DND-41 (cell line): Measurements from ENCODE around the gene CARMIL3.

ENCODE experiments used
- ATAC-seq: fragments of 200-7000 bp; cut with Tn5 transposase; 3 replicates; pipeline ENCODE4 v1.9.1; 2021; ENCODE audit warnings: low read depth; ENCODE audit not compliant: insufficient read depth
- DNase-seq: peaks from one replicate; pipeline ENCODE4 v3.0.0-alpha.2; 2020
- H2AFZ ChIP-seq: 2 replicates; pipeline ENCODE4 v1.6.0; 2012; ENCODE audit warnings: low read depth, low read length
- H3K27ac ChIP-seq: 2 replicates; pipeline ENCODE4 v1.5.1; 2012; ENCODE audit warnings: low read length, inconsistent platforms
- H3K27me3 ChIP-seq: fragments of 200-600 bp; sonication (generic); 2 replicates; pipeline ENCODE4 v1.6.0; 2012; ENCODE audit warnings: low read length, mild to moderate bottlenecking, inconsistent platforms; ENCODE audit not compliant: insufficient read depth, poor library complexity
- H3K36me3 ChIP-seq: 2 replicates; pipeline ENCODE4 v1.5.1; 2012; ENCODE audit warnings: low read length, inconsistent platforms; ENCODE audit not compliant: insufficient read depth
- H3K4me1 ChIP-seq: 2 replicates; pipeline ENCODE4 v1.5.1; 2012; ENCODE audit warnings: mild to moderate bottlenecking, low read length; ENCODE audit not compliant: insufficient read depth
- H3K4me2 ChIP-seq: 2 replicates; pipeline ENCODE4 v1.6.0; 2012; ENCODE audit warnings: mild to moderate bottlenecking, moderate library complexity, low read length, inconsistent platforms; ENCODE audit not compliant: insufficient read depth
- H3K4me3 ChIP-seq, 2 experiments: fragments of 200-600 bp in 1 of 2; shearing (Covaris generic) in 1 of 2; 2 replicates each; pipeline ENCODE4 v1.5.1; 2012 to 2016; ENCODE audit warnings: inconsistent platforms in 2 of 2, low read length in 2 of 2, mild to moderate bottlenecking in 2 of 2, low read depth in 1 of 2, moderate library complexity in 1 of 2
- H3K79me2 ChIP-seq: 2 replicates; pipeline ENCODE4 v1.6.0; 2012; ENCODE audit warnings: low read length, inconsistent platforms; ENCODE audit not compliant: insufficient read depth
- H3K9ac ChIP-seq: 2 replicates; pipeline ENCODE4 v1.6.0; 2012; ENCODE audit warnings: low read depth, mild to moderate bottlenecking, inconsistent platforms, low read length, moderate library complexity
- H3K9me3 ChIP-seq: 2 replicates; pipeline ENCODE4 v1.5.1; 2012; ENCODE audit warnings: low read length, moderate library complexity, mild to moderate bottlenecking, inconsistent platforms; ENCODE audit not compliant: insufficient read depth, severe bottlenecking
- H4K20me1 ChIP-seq: 2 replicates; pipeline ENCODE4 v1.6.0; 2012; ENCODE audit warnings: low read length; ENCODE audit not compliant: insufficient read depth
- EZH2 ChIP-seq: IDR thresholded peaks from 3 replicates; pipeline ENCODE4 v1.6.1; 2012; ENCODE audit warnings: borderline replicate concordance, low read depth, mild to moderate bottlenecking, moderate library complexity, low read length, inconsistent platforms; ENCODE audit not compliant: severe bottlenecking
- TF ChIP-seq, protein P1 (sequence below): IDR thresholded peaks from 2 replicates; pipeline ENCODE4 v1.5.1; 2012; ENCODE audit warnings: borderline replicate concordance, low read length, moderate library complexity, mild to moderate bottlenecking; ENCODE audit not compliant: poor library complexity, severe bottlenecking; ENCODE audit errors: extremely low read depth

The CARMIL3 gene

DNA sequence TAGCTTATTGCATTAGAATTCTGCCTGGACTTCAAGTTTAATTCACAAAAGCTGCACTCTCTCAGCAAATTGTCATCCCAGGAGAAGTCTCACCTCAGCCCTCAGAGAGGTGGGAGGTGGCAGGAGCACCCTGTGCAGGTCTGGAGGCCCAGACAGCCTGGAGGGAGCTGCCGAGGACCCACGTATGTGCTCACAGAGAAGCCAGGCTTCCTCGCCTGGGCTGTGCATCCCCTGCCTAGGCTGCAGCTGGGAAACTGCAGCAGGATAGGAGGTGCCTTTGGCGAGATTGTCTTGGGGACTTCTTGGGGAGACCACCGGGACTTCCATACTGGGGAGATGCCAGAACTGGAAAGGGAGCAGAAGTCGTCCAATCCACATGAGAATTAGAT, 28.3 kb downstream of the CARMIL3 start:
- ATAC-seq (no peak), DNase-seq (no peak)
- peaks cover 20% of the 10 kb centered on the region for H4K20me1 ChIP-seq
- no peak overlapping the region for H3K9ac ChIP-seq
- H2AFZ ChIP-seq, result no peak overlapping the region
- H3K4me3 ChIP-seq, result no peak overlapping the region
- no peaks in the 10 kb centered on the region for H3K79me2 ChIP-seq
- H3K27me3 ChIP-seq, result peaks cover 31% of the 10 kb centered on the region
- TF ChIP-seq EZH2, result no peak
- H3K4me2 ChIP-seq, result peak overlapping the region; percentile 79
- peaks cover 15% of the 10 kb centered on the region for H3K4me1 ChIP-seq
- H3K27ac ChIP-seq, result no peak overlapping the region
- no peaks in the 10 kb centered on the region for H3K9me3 ChIP-seq
- H3K36me3 ChIP-seq, result no peaks in the 10 kb centered on the region

DNA sequence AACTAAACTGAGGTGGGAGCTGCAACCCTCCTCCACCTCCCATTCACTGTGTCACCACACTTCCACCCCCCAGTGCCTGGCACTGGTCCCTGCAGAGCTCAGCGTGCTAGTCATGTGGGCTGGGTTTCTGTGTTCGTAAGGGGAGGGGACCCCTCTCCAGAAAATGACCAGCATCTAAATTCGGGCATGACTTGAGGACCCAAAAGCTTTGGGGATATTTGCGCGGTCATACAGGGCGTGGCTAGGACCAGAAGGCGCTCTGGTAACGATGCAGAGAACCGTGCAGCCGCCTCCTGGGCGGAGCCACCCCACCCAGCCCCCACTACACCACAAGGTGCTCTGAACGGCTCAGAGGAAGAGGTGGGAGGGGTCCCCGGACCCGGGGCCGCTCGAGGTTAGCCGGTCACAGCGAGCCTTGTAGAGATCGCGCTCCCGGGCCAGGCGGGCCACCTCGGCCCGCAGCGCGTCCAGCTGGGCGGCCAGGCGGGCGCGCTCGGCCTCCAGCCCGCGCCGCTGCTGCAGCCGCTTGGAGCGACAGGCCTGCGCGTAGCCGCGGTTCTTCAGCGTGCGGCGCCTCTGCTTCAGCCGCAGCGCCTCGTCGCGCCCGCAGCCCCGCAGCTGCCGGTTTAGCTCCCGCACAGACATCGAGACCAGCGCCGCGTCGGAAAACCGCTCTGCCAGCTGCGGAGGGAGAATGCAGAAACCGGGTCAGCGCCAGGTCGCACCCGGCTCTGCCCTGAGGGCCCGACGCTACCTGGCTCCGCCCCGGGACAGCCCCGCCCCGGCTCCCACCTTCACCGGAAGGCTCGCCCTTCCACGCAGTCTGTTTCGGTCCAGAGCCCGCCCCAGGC, 29.3 kb downstream of the CARMIL3 start:
- Histone ChIP-seq H3K9ac (peak overlapping the region; percentile 44; the same call in 1 of the 2 replicates), H4K20me1 (peaks cover 14% of the 10 kb centered on the region), H3K4me1 (peaks cover 15% of the 10 kb centered on the region), H3K27ac (no peak overlapping the region), H3K27me3 (peaks cover 31% of the 10 kb centered on the region), H3K4me3 (peak overlapping the region in 1 of 2 experiments; percentile 54; a peak in 2 of 4 replicates), H2AFZ (peak overlapping the region; percentile 56), H3K36me3 (no peaks in the 10 kb centered on the region), H3K79me2 (no peaks in the 10 kb centered on the region), H3K4me2 (peak overlapping the region; percentile 79), H3K9me3 (no peaks in the 10 kb centered on the region)
- ATAC-seq (peak; percentile 89), DNase-seq (peak; percentile 72)
- TF ChIP-seq EZH2, result peak; percentile 88
- TF ChIP-seq, protein P1, sequence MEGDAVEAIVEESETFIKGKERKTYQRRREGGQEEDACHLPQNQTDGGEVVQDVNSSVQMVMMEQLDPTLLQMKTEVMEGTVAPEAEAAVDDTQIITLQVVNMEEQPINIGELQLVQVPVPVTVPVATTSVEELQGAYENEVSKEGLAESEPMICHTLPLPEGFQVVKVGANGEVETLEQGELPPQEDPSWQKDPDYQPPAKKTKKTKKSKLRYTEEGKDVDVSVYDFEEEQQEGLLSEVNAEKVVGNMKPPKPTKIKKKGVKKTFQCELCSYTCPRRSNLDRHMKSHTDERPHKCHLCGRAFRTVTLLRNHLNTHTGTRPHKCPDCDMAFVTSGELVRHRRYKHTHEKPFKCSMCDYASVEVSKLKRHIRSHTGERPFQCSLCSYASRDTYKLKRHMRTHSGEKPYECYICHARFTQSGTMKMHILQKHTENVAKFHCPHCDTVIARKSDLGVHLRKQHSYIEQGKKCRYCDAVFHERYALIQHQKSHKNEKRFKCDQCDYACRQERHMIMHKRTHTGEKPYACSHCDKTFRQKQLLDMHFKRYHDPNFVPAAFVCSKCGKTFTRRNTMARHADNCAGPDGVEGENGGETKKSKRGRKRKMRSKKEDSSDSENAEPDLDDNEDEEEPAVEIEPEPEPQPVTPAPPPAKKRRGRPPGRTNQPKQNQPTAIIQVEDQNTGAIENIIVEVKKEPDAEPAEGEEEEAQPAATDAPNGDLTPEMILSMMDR, result peak; percentile 30

DNA sequence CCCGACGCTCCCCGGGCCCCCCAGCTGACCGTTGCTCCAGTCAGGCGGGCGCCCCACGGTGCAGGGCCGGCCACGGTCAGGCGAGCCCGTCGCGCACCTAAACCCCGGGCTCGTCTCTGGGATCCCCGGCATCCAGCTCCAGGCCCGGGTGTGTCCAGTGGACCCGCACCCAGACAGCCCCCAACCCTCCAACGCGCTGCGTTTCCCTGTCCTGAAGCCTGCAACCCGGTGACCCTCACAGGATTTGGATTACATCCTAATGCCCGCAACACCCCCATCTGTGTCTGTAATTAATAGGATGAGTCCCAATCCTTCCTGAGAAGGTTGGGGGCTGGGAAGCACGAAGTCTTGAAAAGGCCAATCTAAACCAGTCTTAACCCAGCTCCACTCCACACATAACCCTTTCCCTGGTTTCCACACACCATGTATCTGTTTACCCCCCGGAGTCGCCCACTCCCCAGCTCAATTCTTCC, 30.0 kb downstream of the CARMIL3 start:
- no peak overlapping the region for H2AFZ ChIP-seq

More for the DNA sequence above, 30.0 kb downstream of the CARMIL3 start:
- TF ChIP-seq, protein P1, result no peak
- TF ChIP-seq EZH2, result no peak
- Histone ChIP-seq H3K27ac (no peak overlapping the region), H3K4me2 (peak overlapping the region; percentile 79), H3K9ac (peak overlapping the region; percentile 44; the same call in 1 of the 2 replicates), H3K27me3 (peaks cover 31% of the 10 kb centered on the region), H3K79me2 (no peaks in the 10 kb centered on the region), H4K20me1 (peaks cover 14% of the 10 kb centered on the region), H3K4me1 (peaks cover 15% of the 10 kb centered on the region), H3K36me3 (no peaks in the 10 kb centered on the region), H3K4me3 (no peak overlapping the region), H3K9me3 (no peaks in the 10 kb centered on the region)
- DNase-seq, result no peak
- no peak for ATAC-seq
